IPS DF 4.7 (cell line): Measurements from ENCODE around the gene C6orf141.
"Not testable (repeated sequence)": the region's sequence is repeated elsewhere in the genome, so short reads cannot be mapped to it uniquely, and the experiment has no call there.

ENCODE experiments used
- DNase-seq: peaks from one replicate; pipeline ENCODE4 v3.0.0-alpha.2; 2013; ENCODE audit warnings: low spot score; ENCODE audit errors: extremely low read depth

The C6orf141 gene

GRCh38 chr6:49570474-49571079 lies 20.1 kb downstream of the C6orf141 start:
- no peak for DNase-seq

DNA sequence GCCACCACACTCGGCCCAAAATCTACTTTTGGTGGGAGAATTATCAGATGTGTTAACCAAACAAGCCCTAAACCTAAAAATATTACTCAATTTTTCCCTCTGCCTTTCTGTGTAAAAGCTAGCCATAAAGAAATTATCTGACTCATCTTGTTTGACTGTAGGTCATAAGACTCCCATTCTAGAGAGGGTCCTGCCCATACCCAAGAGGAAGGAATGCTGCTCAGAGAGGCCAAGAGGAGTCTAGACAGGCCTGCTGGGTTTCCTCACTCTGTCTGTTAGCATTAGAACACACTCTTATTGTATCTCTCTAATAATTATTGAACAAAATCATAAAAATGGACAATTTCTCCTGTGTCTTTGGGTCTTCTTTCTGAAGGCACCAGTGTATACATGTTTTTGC lies 26.1 kb downstream of the C6orf141 start:
- no peak for DNase-seq

GRCh38 chr6:49579649-49580048 lies 29.2 kb downstream of the C6orf141 start:
- no peak for DNase-seq

- no peak for DNase-seq
These were observed 32.1 kb downstream of the C6orf141 start for GRCh38 chr6:49582529-49582928.

DNA sequence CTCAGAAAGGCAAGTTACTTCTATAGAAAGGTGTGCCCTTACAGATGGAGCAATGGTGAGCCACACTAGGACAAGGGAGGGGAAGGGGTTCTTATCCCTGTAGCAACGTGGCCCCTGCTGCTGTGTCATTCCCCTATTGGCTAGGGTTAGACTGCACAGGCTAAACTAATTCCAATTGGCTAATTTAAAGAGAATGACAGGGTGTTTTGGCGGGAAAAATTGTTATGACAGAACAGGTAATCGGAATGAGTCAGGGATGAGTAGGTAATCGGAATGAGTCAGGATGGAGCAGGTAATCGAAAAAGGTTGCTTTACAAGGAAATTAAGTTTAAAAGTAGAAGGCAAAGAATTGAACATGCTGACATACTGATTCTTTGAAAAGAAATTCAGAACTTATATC lies 36.8 kb downstream of the C6orf141 start:
- not testable (repeated sequence) for DNase-seq
